Activated CD8-positive, alpha-beta memory T cell treated with anti-CD3 and anti-CD28 coated beads for 4 hours (primary cell): Measurements from ENCODE around the gene MAPK6.
A peak's percentile ranks its signal among the peaks of the same experiment; 100 is the strongest.
"Not testable (repeated sequence)": the region's sequence is repeated elsewhere in the genome, so short reads cannot be mapped to it uniquely, and the experiment has no call there.

Experiments
- DNase-seq, 2 donors: peaks; one replicate each; pipeline ENCODE4 v3.0.0-alpha.2; 2020; ENCODE audit warnings: low read depth in 2 of 2

MAPK6 gene

GRCh38 chr15:52018693-52019393, at the start of gene MAPK6:
TSS of gene MAPK6 (plus strand) at chr15:52019219. CDS start at chr15:52046461, 27,242 bp downstream.
- peak; percentile 88 to 92 for DNase-seq

DNA sequence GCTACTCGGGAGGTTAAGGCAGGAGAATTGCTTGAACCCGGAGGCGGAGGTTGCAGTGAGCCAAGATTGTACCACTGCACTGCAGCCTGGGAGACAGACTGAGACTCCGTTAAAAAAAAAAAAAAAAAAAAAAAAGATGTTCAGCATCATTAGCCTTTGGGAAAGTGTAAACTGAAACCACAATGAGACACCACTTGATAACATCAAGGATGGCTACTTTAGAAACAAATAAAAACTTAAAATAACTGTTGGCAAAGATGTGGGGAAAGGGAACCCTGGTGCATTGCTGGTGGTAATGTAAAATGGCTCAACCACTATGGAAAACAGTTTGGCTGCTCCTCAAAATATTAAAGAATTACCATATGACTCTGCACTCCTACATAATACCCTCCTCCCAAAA, 49.3 kb upstream of the MAPK6 start:
- DNase-seq, result no peak

DNA sequence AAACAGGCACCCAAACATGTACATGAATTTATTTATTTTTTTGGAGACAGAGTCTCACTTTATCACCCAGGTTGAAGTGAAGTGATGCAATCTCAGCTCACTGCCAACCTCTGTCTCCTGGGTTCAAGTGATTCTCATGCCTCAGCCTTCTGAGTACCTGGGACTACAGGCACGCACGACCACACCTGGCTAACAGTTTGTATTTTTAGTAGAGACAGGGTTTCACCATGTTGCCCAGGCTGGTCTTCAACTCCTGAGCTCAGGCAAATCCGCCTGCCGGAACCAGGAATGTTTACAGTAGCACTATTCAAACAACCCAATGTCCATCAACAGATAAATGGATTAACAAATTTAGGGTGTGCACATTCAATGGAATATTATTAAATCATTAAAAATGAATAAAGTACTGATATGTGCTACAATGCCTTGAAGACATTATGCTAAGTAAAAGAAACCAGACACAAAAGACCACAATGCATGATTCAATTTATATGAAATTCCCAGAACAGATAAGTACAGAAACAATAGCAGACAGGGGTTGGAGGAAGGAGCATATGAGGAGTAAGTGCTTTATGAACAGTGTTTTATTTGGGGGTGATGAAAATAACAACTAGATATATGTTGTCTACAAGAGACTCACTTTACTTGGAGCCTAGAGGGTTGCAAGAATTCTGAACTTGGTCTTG, 48.7 kb upstream of the MAPK6 start:
- DNase-seq, result no peak

GRCh38 chr15:51971032-51971374, 48.0 kb upstream of the MAPK6 start:
- no peak for DNase-seq

DNA sequence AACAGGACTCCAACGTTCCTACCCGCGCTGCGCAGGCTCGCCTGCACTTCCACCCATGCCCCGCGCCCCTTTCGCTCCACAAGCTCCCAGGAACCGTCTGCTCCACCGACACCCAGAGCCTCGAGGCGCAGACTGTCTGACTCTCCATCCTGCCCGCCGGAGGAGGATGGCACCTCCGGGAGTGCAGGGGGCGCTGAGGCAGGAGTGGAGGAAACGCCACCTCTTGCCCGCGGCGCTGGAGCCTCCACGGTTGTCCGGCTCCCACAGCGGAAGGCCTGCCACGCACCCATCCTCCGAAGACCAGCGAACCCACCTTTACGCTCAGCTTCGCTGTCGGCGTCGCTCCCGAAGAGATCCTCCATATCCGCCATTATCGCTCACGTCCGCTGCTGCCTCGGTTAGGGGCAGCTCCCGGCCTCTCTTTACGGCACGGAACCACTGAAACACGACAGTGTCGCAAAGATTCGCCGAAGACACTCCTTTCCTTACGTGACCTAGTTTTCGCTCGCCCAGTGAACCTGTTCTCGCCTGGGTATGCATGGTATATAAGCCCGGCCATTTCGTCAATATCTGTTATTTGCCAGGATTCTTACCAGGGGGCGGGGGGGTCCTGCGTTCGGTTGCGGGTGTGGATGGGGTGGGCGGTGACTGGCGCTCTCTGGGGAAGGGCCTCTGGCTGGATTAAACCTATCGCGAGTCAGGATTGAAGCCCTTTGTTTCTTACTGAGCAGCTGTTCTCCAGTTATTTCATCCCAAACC, 47.5 kb upstream of the MAPK6 start, which contains the start of gene LEO1:
Gene LEO1, minus strand, starts transcription at position 404 of the 759 bp plus-strand sequence. Its CDS starts 33 bp downstream, at position 371.
- peak; percentile 78 to 81 for DNase-seq

DNA sequence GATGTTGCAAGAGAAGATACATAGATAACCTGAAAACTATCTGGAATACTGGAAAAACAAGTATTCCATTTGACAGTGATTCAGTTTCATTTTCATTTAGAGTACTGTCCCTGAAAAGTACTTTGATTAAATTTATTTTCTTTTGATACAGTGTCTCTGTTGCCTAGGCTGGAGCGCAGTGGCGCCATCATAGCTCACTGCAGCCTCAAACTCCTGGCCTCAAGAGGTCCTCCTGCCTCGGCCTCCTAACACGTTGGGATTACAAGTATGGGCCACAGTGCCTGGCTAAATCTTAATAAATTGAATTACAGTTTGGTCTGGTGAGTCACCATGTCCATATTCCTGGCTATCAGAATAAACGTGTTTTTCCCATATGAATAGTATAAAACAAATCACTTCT, 45.8 kb upstream of the MAPK6 start:
- no peak for DNase-seq

GRCh38 chr15:51973775-51974174, 45.2 kb upstream of the MAPK6 start:
- DNase-seq, result no peak

DNA sequence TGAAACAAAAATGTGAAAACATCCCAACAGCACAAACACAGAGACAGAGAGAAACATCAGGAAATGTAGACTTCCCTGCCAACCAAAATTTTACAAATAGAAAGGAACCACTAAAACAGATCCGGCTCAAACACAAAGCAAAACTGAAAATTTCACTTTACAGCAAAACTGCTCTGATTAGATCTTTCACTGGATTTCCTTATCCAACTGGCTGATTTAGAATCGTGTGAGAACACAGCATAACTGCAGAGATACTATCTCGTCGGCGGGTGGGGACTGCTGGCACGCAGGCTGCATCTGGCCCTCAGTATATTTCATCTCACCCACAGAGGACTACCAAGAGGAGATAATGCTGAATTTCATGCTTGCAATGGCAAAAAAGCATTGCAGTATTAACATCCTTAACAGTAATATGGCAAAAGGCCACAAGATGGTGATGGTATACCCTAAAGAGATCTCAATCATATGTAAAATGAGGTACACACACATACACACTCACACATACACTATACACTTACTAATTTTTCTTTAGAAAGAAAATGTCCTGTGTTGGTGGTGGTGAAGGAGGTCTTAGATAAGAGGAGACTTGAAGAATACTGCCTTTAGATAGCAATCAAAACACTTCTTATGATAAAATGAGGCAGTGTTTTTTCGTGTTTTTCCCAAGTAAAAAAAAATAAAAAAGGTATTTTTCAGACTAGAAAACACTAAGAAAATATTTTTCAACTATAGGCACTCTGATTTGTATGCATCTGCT, 36.8 kb upstream of the MAPK6 start:
- peak in 1 of 2 donors; percentile 5 for DNase-seq

DNA sequence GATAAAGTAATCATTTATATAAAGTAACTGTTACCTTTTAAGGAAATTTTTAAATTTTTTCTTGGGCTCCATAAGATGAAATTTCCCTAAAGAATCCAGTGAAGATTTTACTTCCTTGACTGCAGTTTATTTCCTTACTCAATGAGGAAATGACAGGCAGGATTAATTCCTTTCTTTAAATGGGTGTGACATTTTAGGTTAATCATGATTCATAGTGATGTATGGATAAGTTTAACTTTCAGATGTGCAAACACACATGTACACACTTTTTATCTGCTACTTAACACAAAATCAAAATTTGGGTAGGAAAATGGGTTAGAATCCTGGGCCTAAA, 36.3 kb upstream of the MAPK6 start:
- DNase-seq, result no peak

- DNase-seq, result no peak
Measured at GRCh38 chr15:51991141-51991540, 27.9 kb upstream of the MAPK6 start.

GRCh38 chr15:51992953-51993352, 26.1 kb upstream of the MAPK6 start:
- no peak for DNase-seq

DNA sequence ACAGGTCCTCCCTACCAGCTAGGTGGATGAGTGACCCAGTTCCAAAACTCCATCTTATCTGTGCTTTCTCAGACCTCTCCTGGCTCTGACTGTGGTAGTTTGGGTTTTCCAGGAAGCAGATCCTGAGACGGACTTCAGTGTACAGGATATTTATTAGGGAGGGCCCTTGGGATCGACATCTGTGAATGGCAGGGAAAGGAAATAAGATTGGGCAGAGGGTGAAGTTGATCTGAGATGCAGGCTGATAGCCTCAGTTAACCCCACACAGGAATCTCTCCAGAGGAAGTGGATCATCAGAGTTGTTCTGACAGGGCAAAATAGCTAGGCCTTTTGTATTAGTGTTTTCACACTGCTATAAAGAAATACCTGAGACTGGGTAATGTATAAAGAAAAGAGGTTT, 16.7 kb upstream of the MAPK6 start:
- DNase-seq, result no peak

DNA sequence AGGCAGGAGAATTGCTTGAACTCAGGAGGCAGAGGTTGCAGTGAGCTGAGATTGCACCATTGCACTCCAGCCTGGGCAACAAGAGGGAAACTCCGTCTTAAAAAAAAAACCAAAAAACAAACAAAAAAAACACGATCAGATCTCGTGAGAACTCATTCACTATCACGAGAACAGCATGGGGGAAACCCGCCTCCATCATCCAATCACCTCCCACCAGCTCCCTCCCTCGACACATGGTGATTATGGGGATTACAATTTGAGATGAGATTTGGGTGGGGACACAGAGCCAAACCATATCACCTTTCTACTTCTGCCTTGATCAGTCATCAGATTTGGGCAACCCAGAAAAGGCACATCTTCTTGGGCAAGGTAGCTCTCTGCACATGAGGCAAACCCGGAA, 15.9 kb upstream of the MAPK6 start:
- not testable (repeated sequence) for DNase-seq

- no peak for DNase-seq
Measured at GRCh38 chr15:52003710-52004109, 15.3 kb upstream of the MAPK6 start.

DNA sequence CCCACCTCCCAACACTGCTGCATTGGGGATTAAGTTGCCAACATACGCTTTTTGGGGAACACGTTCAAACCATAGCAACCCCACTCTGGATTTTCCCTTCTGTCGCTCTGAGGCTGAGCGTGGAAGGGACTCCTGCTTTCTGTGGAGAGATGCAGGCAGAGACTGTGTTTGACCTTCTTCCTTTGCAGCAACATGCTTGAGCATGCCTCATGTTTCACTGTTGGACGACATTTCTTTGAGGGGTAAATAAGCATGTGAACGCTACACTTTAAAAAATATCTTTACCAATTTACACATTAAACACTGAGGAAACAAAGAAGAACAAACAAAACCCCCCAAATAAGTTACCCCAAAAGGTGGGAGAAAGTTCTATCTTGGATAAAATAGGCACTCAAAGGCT, 14.2 kb upstream of the MAPK6 start:
- no peak for DNase-seq

- no peak for DNase-seq
Measured at GRCh38 chr15:52005748-52006701, 13.0 kb upstream of the MAPK6 start.

GRCh38 chr15:52006702-52007340, 12.2 kb upstream of the MAPK6 start:
- no peak for DNase-seq

- no peak for DNase-seq
Measured at GRCh38 chr15:52008359-52008697, 10.7 kb upstream of the MAPK6 start.

DNA sequence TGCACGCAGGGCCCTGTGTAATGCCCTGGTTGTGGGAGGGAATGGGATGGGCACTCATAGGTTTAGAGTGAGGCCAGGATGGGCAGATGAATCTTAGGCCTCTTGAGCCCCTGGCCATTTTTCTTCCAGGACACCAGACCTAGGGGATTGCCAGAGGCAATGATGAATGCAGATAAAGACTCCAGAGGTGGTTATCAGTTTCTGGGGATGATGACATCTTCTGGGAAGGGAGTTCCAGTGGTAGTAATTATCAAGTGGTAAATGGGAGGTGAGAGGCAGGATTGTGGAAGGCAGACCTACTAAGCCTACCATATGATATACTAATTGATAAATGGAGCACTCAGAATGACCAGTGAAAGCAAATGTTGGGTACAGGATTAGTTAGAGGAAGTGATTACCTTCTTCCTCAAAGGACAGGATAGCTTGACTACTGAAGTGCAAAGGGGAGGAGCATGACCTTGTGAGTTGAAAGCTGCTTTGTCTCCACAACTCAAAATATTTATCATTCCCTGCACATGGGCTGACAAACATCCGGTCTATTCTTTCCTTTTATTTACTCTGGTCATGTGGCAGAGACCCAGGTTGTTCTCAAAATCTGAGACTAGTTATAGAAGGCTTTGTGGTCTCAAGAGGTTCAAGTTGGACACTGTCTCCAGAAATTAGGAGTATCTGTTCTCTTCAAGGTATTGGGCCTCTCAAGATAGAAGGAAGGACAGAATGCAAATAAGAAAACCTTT, 10.2 kb upstream of the MAPK6 start:
- DNase-seq, result no peak
